HCT116 (cell line): ENCODE data around the gene ATP10B. TPM values are rescaled to one million over a fixed set of nuclear protein-coding genes. Genes with fewer than 3 reads are reported as not detected.

Experiments
- ATAC-seq: fragments of 200-7000 bp; cut with Tn5 transposase; 2 replicates; pipeline ENCODE4 v1.9.1; 2020; ENCODE audit warnings: mild to moderate bottlenecking, moderate library complexity
- BruUV-seq: library from RNA; stranded (reverse); fragments of 400-500 nt; replicated peaks from 2 replicates; lab custom pipeline; 2021; lab: Mats Ljungman, UMichigan
- CTCF ChIA-PET: fragments of 300-600 bp; sonication (Branson Sonifier 250); formaldehyde crosslinking; loops from one replicate; lab custom pipeline; 2021; ENCODE audit warnings: antibody characterized with exemption; lab: Charles Lee
- POLR2A ChIA-PET: fragments of 300-600, 350-600 bp; sonication (Branson Sonifier 250); formaldehyde crosslinking; loops from one replicate; lab custom pipeline; 2021; ENCODE audit warnings: antibody characterized with exemption; lab: Charles Lee
- RAD21 ChIA-PET, 2 experiments: fragments of 300-600 bp; sonication (Branson Sonifier 250); formaldehyde crosslinking; loops; one replicate each; lab custom pipeline; 2023; ENCODE audit warnings: low total read pairs in 2 of 2; ENCODE audit not compliant: uncharacterized antibody in 2 of 2, unreplicated experiment in 2 of 2, low non-redundant PET in 1 of 2; lab: Charles Lee
- DNase-seq: peaks from one replicate; pipeline ENCODE4 v3.0.0-alpha.2; 2010; ENCODE audit warnings: low read depth, low spot score
- H2AFZ ChIP-seq: fragments of 200-600 bp; shearing (Covaris generic), sonication (generic); 2 replicates; pipeline ENCODE4 v1.6.1; 2017; ENCODE audit warnings: low read depth, mixed run types, mixed read lengths, antibody characterized with exemption, low read length; ENCODE audit not compliant: poor library complexity, severe bottlenecking
- H3K27ac ChIP-seq: 2 replicates; pipeline ENCODE4 v1.5.1; 2012; ENCODE audit warnings: low read depth, low read length
- H3K27me3 ChIP-seq: fragments of 200-600 bp; sonication (generic); 2 replicates; pipeline ENCODE4 v1.6.1; 2016; ENCODE audit warnings: mixed run types, low read length, mixed read lengths; ENCODE audit not compliant: insufficient read depth
- H3K36me3 ChIP-seq, 2 experiments: fragments of 200-500 bp in 1 of 2; fragments of 200-600 bp in 1 of 2; sonication (Bioruptor generic) in 1 of 2; sonication (generic) in 1 of 2; 2 replicates each; pipeline versions ENCODE4 v1.5.1 to v1.6.1; 2014 to 2016; ENCODE audit warnings: low read length in 2 of 2, inconsistent platforms in 1 of 2, mixed read lengths in 1 of 2, mixed run types in 1 of 2; ENCODE audit not compliant: insufficient read depth in 2 of 2, control insufficient read depth in 1 of 2
- H3K4me1 ChIP-seq, 2 experiments: fragments of 200-600 bp in 1 of 2; sonication (generic) in 1 of 2; 2 replicates each; pipeline versions ENCODE4 v1.5.1 to v1.6.1; 2012 to 2017; ENCODE audit warnings: low read length in 2 of 2, inconsistent platforms in 1 of 2, mild to moderate bottlenecking in 1 of 2, mixed read lengths in 1 of 2, mixed run types in 1 of 2, moderate library complexity in 1 of 2; ENCODE audit not compliant: insufficient read depth in 2 of 2, control insufficient read depth in 1 of 2
- H3K4me2 ChIP-seq: fragments of 200-600 bp; sonication (generic); 2 replicates; pipeline ENCODE4 v1.6.1; 2017; ENCODE audit warnings: mixed run types, low read length, mixed read lengths
- H3K4me3 ChIP-seq, 2 experiments: fragments of 200-600 bp in 1 of 2; sonication (generic) in 1 of 2; replicated peaks in 1 of 2; 2 replicates each; pipeline ENCODE4 v1.5.1; 2011 to 2016; ENCODE audit warnings: low read length in 2 of 2, control low read depth in 1 of 2, low read depth in 1 of 2, mild to moderate bottlenecking in 1 of 2, mixed read lengths in 1 of 2, mixed run types in 1 of 2
- H3K79me2 ChIP-seq: fragments of 200-600 bp; sonication (generic); 2 replicates; pipeline ENCODE4 v1.6.1; 2017; ENCODE audit warnings: mild to moderate bottlenecking, mixed run types, low read length, moderate library complexity, mixed read lengths; ENCODE audit not compliant: insufficient read depth
- H3K9ac ChIP-seq: fragments of 200-600 bp; sonication (generic); 2 replicates; pipeline ENCODE4 v1.6.1; 2016; ENCODE audit warnings: low read length, mixed read lengths
- H3K9me2 ChIP-seq: fragments of 200-600 bp; sonication (generic), shearing (Covaris generic); 2 replicates; pipeline ENCODE4 v1.6.1; 2017; ENCODE audit warnings: mixed run types, mild to moderate bottlenecking, moderate library complexity; ENCODE audit not compliant: insufficient read depth
- H3K9me3 ChIP-seq, 2 experiments: fragments of 200-500 bp in 1 of 2; fragments of 200-600 bp in 1 of 2; sonication (Bioruptor generic) in 1 of 2; sonication (generic) in 1 of 2; 2 replicates each; pipeline ENCODE4 v1.6.1; 2014 to 2017; ENCODE audit warnings: low read length in 2 of 2, mixed read lengths in 2 of 2, inconsistent platforms in 1 of 2, low read depth in 1 of 2, mild to moderate bottlenecking in 1 of 2, mixed run types in 1 of 2, moderate library complexity in 1 of 2; ENCODE audit not compliant: control insufficient read depth in 1 of 2, insufficient read depth in 1 of 2
- H4K20me1 ChIP-seq: fragments of 200-600 bp; sonication (generic), shearing (Covaris generic); 2 replicates; pipeline ENCODE4 v1.6.1; 2017; ENCODE audit warnings: mixed run types, mild to moderate bottlenecking, moderate library complexity; ENCODE audit not compliant: insufficient read depth
- CEBPB ChIP-seq: IDR thresholded peaks from 2 replicates; pipeline ENCODE4 v1.6.1; 2012; ENCODE audit warnings: low read depth
- CTCF ChIP-seq, 3 experiments: fragments of 200-600 bp in 1 of 3; sonication (generic) in 1 of 3; IDR thresholded peaks in 2 of 3; conservative IDR thresholded peaks in 1 of 3; 2 replicates each; pipeline ENCODE4 v1.5.1; 2012 to 2017; ENCODE audit warnings: low read depth in 2 of 3, low read length in 2 of 3, antibody characterized with exemption in 1 of 3, borderline replicate concordance in 1 of 3, control low read depth in 1 of 3, mild to moderate bottlenecking in 1 of 3, mixed read lengths in 1 of 3, mixed run types in 1 of 3, moderate library complexity in 1 of 3; ENCODE audit not compliant: insufficient read depth in 1 of 3
- ELF1 ChIP-seq: IDR thresholded peaks from 2 replicates; pipeline ENCODE4 v1.6.1; 2012; ENCODE audit warnings: low read depth, borderline replicate concordance
- EZH2 ChIP-seq: fragments of 200-600 bp; sonication (generic); IDR thresholded peaks from 2 replicates; pipeline ENCODE4 v1.6.1; 2017; ENCODE audit warnings: antibody characterized with exemption, mixed run types
- EZH2phosphoT487 ChIP-seq: fragments of 200-600 bp; IDR thresholded peaks from 2 replicates; pipeline ENCODE4 v1.6.1; 2018; ENCODE audit warnings: antibody characterized with exemption, borderline replicate concordance
- FOSL1 ChIP-seq: IDR thresholded peaks from 2 replicates; pipeline ENCODE4 v1.6.1; 2012; ENCODE audit warnings: low read depth
- JUND ChIP-seq: IDR thresholded peaks from 2 replicates; pipeline ENCODE4 v1.6.1; 2012
- MAX ChIP-seq: IDR thresholded peaks from 2 replicates; pipeline ENCODE4 v1.6.1; 2012
- POLR2A ChIP-seq: IDR thresholded peaks from 2 replicates; pipeline ENCODE4 v1.7.0; 2011; ENCODE audit warnings: borderline replicate concordance; ENCODE audit not compliant: insufficient read depth, insufficient read length; ENCODE audit errors: extremely low read depth
- RAD21 ChIP-seq: IDR thresholded peaks from 2 replicates; pipeline ENCODE4 v1.6.1; 2012; ENCODE audit warnings: low read depth, mild to moderate bottlenecking
- SIN3A ChIP-seq: IDR thresholded peaks from 2 replicates; pipeline ENCODE4 v1.6.1; 2012; ENCODE audit warnings: low read depth
- SP1 ChIP-seq: IDR thresholded peaks from 2 replicates; pipeline ENCODE4 v1.6.1; 2012; ENCODE audit warnings: low read depth
- SRF ChIP-seq: IDR thresholded peaks from 2 replicates; pipeline ENCODE4 v1.6.1; 2012; ENCODE audit warnings: low read depth
- TCF7L2 ChIP-seq: IDR thresholded peaks from 2 replicates; pipeline ENCODE4 v1.7.0; 2011; ENCODE audit warnings: borderline replicate concordance, inconsistent platforms; ENCODE audit not compliant: insufficient read depth, insufficient read length; ENCODE audit errors: extremely low read depth
- YY1 ChIP-seq: IDR thresholded peaks from 2 replicates; pipeline ENCODE4 v1.6.1; 2011; ENCODE audit warnings: low read length, low read depth, moderate library complexity, mild to moderate bottlenecking; ENCODE audit not compliant: insufficient replicate concordance; ENCODE audit errors: extremely low read depth
- ZBTB33 ChIP-seq: IDR thresholded peaks from 2 replicates; pipeline ENCODE4 v1.6.1; 2011; ENCODE audit warnings: mild to moderate bottlenecking, low read length, moderate library complexity; ENCODE audit not compliant: insufficient replicate concordance; ENCODE audit errors: extremely low read depth
- ZFX ChIP-seq: fragments of 450-650 bp; IDR thresholded peaks from 2 replicates; pipeline ENCODE4 v1.6.1; 2017
- ZNF274 ChIP-seq: fragments of 200-500 bp; sonication (Bioruptor generic); IDR thresholded peaks from 2 replicates; pipeline ENCODE4 v1.6.1; 2014; ENCODE audit warnings: mild to moderate bottlenecking, low read depth, low read length, inconsistent platforms
- intact Hi-C: fragments of 100-400 bp; cut with micrococcal nuclease; formaldehyde crosslinking; loops from 2 replicates; pipeline ENCODE4 v1.10.0; 2022
- total RNA-seq: library from RNA; stranded (reverse); gene quantifications from one replicate; pipeline ENCODE4 v1.2.1, GENCODE V29; 2021; ENCODE audit not compliant: unreplicated experiment

ATP10B gene
- total RNA-seq, 1 experiment from 2014 or later, result 0.07 TPM

GRCh38 chr5:160901656-160902055 is 49.6 kb upstream of the ATP10B start:
- ChIA-PET CTCF (no interaction called here), RAD21 (no interaction called here)
- no peaks in the 10 kb centered on the region for H3K4me1 ChIP-seq
- no peak overlapping the region for H3K9ac ChIP-seq
- no TSS peak for BruUV-seq
- H3K9me3 ChIP-seq, result no peaks in the 10 kb centered on the region
- no peaks in the 10 kb centered on the region for H3K79me2 ChIP-seq
- no peak for TF ChIP-seq FOSL1
- TF ChIP-seq SRF, result no peak
- no peak for TF ChIP-seq SIN3A
- TF ChIP-seq ZFX, result no peak
- TF ChIP-seq POLR2A, result no peak
- TF ChIP-seq SP1, result no peak
- no peak for TF ChIP-seq ZBTB33
- no peak for TF ChIP-seq EZH2
- no peak for TF ChIP-seq TCF7L2
- TF ChIP-seq CTCF (IDR thresholded peaks at IDR 0.05 in 2 of 3, conservative IDR thresholded peaks at IDR 0.05 in 1 of 3; ENCODE audit: borderline replicate concordance in 1 of 3, insufficient read depth in 1 of 3, low read depth in 2 of 3, low read length in 2 of 3), result no peak
- no peak for TF ChIP-seq CEBPB
- TF ChIP-seq JUND, result no peak
- TF ChIP-seq ZNF274, result no peak
- TF ChIP-seq RAD21, result no peak
- TF ChIP-seq EZH2phosphoT487, result no peak
- TF ChIP-seq YY1, result no peak
- TF ChIP-seq ELF1, result no peak
- no peak for TF ChIP-seq MAX
- TF ChIP-seq, all 23 proteins: peak for 0
- POLR2A ChIA-PET, result no interaction called here
- no peak overlapping the region for H3K4me2 ChIP-seq
- H2AFZ ChIP-seq, result no peak overlapping the region
- ATAC-seq (no peak), DNase-seq (no peak)
- H3K9me2 ChIP-seq, result no peaks in the 10 kb centered on the region
- H3K4me3 ChIP-seq, result no peak overlapping the region
- no peak overlapping the region for H3K27ac ChIP-seq
- intact Hi-C loops, result no loop called here
- no peaks in the 10 kb centered on the region for H4K20me1 ChIP-seq
- no peaks in the 10 kb centered on the region for H3K27me3 ChIP-seq
- H3K36me3 ChIP-seq, result no peaks in the 10 kb centered on the region
